ENCODE results near the gene CDKN2B-AS1.
"Not testable (repeated sequence)": the region's sequence is repeated elsewhere in the genome, so short reads cannot be mapped to it uniquely, and the experiment has no call there.

The CDKN2B-AS1 gene

DNA sequence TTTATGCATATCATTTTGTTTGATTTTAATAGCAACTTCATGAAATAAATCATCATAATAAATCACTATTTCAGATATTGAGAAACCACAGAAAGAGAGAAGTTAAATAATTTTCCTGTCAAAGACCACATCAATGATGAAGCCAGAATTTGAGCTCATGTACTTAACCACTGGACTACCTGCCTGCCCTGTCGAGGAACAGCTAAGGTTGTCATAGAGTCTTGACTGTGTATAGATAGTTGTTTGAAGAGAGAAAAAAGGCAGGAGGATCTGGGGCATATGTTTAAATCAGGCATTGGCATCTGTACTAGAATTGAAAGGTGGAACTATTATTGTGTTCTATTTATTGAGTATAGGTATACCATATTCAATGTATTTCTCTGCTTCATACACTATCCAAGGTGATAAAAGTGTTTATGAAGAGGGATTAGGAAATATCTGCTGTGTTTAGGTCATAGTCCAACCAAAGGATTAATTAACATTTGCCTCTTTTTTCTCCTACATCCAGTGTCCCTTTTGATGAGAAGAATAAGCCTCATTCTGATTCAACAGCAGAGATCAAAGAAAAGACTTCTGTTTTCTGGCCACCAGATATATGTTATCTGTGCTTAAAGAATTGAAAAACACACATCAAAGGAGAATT, 51.8 kb downstream of the CDKN2B-AS1 start:
- no peak for DNase-seq

DNA sequence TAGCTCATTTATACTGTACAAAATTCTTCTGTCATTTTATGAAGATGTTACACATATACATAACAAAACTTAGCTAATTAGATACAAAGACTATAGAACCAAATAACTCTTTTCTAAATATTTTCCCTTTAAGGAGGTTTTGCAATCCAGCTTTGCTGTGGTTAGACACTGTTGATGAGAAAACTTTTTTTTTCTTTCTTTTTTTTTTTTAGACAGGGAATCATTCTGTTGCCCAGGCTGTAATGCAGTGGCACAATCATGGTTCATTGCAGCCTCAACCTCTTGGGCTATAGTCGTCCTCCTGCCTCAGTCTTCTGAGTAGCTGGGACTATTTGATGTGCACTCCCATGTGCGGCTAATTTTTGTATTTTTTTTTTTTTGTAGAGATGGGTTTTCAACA, 53.0 kb downstream of the CDKN2B-AS1 start:
- DNase-seq: no peak

DNA sequence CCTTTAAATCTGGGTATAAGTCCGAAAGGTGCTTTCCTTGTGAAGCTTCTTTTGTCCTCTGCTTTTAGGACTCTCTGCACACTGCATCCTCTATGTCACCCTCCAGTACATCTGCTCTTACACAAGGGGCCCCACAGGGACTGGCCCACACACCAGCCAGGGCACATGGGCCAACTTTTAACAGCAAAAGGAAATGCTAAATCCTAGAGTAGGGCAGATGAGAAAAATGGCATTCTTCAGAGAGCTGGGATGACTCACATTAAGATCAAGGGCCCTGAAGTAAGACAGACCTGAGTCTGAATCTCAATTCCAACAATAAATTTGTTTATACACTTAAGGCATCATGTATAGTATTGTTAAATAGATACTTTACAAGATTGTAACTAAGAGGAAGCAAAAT, 54.8 kb downstream of the CDKN2B-AS1 start:
- DNase-seq: no peak

DNA sequence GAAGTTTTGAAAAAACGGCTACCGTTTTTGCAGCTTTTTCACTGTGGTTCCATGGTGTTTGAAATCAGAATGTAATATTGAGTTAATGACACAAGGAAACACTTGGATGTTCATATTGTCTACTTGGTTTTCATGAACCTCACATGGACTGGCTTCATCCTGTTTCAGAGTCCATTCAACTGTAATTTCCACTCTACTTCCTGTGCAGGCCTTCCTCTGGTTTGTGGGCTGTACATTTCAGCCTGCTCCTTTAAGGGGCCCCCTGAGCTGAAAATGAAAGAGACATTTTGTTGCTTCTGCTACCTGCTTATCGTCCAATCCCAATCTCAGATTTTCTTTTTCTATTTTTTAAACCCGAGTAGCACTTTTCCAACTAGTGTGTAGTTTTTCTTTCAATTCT, 56.3 kb downstream of the CDKN2B-AS1 start:
- DNase-seq: no peak

DNA sequence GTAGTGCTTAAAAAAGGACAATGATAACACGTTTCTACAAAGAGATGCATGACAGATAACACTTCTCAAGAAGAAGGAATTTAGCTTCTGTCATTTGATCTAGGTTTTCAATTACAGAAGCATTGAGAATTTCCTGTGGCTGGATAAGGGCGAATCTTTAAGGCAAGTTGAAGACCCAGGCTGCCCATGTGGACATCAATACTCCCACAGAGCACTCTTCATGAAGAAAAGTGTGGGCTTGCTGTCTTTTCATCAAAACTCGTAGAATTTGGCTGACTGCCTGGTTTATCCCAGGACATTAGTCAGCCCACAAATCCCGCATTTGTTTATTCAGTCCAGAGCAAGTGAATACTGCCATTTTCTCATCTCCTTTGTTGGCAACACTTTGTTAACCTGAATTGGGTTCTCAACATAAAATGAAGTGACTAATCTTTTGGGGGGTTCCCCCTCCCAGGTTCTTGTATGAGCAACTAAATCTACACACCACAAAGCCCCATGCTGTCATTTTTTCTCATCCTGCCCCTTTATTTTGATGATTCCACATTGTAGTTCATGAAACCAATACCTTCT, 57.9 kb downstream of the CDKN2B-AS1 start:
- DNase-seq: no peak

DNA sequence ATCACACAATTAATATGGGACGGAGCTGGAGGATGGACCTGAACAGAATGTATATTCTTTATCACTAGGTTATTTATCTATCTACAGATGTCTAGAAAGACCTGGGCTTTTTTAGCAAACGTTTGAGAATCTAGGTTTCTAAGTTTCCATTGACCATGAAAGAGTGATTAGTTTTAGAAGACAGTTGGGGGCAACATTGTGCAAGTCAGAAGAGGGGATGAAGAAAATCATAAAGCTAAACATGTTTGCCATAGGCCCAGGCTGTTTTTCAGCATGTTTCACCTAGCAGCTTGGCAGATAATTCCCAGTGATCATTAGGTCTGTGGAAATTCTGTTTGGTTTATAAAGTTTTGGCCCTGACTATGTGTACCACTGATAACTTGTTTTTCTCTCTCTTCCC, 58.6 kb downstream of the CDKN2B-AS1 start:
- DNase-seq: no peak

DNA sequence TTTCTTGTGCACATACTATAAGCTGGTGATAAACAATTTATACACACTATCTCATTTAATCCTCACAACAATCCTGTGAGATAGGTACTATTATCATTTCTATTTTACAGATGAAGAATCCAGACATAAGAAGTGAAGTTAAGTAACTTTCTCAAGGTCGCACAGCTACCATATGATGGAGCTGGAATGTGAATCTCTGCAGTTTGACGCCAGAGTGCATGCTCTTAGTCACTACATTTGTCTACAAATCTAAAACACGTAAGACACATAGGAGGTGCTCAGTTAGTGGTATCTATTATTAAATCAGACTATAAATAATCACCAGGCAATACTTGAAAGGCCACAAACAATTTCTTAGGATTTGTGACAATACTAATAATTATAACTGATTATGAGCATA, 59.5 kb downstream of the CDKN2B-AS1 start:
- no peak for DNase-seq

DNA sequence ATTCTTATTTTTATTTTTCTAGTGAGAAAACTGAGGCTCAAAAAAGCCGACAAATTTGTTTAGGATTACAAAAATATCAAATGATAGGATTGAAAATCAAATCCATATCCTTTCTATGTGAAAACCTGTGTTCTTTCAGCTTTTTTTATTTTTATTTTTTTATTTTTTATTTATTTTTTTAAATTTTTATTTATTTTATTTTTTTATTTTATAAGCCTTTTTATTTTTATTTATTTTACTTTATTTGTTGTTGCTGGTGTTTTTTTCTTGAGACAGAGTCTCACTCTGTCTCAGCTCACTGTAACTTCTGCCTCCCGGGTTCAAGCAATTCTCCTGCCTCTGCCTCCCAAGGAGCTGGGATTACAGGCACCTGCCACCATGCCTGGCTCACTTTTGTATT, 59.9 kb downstream of the CDKN2B-AS1 start:
- DNase-seq: no peak

DNA sequence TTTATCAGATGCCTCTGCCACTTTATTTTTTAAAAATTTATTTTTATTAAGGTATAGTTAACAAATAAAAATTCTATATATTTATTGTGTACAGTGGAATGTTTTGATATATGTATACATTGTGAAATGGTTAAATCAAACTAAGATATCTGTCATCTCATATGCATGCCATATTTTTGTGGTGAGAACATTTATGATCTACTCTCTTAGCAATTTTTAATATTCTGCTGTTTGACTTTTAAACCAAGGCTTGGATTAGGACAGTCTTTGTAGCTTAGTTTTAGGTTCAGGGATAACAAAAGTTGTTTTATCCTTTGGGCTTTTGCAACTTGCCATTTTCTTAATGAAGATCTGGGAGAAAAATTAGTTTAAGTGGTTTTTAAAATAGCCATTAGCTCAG, 60.5 kb downstream of the CDKN2B-AS1 start:
- DNase-seq: no peak

DNA sequence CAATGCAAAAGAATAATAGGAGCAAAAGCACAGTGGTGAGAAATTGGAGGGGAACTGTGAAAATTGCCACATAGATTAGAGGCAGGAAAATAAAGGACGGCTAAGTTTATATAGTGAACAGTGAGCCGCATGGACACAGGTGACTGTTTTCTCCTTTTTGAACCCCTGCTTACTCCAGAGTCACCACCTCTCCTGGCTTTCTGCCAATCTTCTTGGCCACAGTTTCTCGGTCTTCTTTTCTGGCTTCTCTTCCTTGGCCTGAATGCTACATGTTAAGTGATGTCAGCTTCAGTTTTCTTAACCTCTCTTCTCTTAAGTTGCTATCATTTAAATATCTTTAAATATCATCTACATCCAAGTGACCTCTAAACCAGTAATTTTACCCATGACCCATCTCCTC, 61.8 kb downstream of the CDKN2B-AS1 start:
- no peak for DNase-seq

DNA sequence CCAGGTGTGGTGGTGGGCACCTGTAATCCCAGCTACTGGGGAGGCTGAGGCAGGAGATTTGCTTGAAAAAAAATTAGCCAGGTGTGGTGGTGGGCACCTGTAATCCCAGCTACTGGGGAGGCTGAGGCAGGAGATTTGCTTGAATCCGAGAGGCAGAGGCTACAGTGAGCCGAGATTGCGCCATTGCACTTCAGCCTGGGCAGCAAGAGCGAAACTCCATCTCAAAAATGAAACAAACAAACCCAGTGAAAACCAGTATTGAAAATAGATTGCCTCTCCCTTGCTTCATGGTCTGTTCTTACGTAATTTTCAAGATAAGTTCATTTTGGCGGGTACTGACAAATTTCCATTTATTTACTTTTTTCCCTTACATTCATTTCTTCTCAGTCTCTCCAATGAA, 63.4 kb downstream of the CDKN2B-AS1 start:
- not testable (repeated sequence) for DNase-seq

DNA sequence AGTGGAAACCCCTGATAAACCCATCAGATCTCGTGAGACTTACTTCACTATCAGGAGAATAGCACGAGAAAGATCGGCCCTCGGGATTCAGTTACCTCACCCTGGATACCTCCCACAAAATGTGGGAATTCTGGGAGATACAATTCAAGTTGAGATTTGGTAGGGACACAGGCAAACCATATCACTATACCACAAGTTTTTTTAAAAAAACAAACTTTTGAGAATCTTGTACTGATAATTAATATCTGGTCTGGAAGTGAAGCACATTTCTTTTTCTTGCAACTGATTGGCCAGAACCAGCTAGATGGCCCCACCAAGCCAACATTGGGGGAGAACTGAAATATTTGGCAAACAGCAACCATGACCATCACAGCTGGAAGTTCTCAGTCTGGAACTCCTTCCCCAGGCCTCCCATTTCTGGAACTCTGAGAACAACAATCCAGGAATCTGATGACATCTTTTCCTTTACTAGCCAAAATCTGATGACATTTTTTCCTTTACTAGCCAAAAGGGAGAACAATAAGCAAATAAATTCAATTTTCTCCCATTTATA, 66.3 kb downstream of the CDKN2B-AS1 start:
- no peak for DNase-seq

DNA sequence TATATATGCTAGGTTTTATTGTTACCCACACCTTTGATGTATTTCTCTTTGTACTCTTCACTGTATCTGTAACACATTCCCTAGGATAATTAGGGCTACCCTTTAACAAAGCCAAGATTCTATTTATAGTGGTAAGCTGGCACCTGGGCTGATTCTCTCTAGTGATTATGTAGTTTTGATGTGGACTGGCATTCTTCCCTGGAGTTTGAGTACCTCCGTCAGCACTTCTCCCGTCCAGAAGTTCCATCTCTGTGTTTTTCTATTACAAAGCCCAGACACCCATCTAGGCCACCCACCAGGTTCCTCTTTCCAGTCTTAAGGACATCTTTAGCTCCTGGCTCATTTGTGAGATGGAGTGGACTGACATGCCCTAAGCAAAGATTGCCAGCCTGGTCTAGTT, 70.4 kb downstream of the CDKN2B-AS1 start:
- no peak for DNase-seq

DNA sequence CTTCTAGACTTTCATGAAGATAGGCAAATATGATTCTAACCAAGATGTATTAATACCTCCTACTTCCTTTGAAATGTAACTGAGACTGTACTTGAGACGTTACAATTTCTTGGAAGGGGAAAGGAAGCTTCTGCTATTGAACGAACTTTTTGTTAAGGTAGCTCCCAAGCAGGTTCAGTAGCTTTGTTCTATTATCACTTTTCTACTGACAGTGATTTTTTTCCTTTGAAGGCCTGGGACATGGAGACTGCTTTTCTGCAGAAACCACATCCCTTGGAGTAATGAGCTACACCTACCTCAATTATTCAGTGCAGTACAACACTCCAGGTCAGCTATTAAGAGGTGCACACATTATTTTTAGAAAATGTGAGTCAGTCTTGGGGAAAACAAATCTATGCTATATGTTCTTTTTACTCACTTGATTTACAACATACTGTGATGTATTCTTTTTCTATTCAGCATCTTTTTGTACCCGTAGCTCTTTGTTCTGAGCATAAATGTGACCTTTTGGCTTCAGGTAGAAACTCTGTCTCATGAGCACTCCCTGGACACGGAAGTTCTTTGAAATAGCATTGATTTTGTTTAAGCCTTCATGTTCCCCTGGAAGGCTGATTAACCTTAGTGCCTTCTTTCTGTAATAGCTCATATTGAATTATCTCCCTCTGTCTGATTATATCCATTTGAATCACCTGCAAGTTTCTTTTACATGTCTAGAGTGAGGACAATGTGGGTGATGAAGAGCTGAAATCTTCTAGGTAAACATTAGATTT, 71.0 kb downstream of the CDKN2B-AS1 start:
- DNase-seq: no peak

DNA sequence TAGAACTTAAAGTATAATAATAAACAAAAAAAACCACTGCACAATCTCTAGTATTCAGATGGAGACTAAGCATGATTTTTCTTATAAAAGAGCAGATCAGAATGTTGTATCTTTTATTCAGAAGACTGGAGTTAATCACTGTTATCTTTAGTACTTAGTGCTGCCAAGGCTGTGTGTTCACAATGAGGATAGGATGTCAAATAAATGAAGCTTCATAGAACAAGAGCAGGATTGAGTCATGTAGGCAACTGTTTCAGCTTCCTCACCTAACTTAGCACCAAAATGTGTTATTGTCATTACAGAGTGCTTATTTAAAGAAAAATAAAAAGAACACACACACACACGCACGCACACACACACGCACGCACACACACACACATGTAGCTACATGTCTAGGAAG, 72.6 kb downstream of the CDKN2B-AS1 start:
- no peak for DNase-seq

DNA sequence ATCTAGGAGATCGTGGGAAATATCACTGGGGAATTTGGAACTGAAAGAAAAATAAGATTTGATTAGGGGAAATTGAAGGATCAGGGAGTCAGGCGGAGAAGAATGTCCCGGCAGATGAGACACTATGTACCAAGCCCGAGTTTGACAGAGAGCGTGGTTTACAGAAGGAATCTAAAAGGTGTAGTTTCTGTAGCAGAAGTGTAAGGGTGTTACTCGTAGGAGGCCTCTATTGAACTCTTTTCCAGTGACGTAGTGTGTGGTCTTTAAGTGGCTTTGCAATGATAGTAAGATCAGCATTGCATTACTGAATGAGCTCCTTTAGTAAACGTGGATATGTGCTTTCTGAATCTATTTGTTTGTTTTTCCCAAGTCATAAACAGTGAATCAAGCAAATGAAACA, 73.8 kb downstream of the CDKN2B-AS1 start:
- no peak for DNase-seq

DNA sequence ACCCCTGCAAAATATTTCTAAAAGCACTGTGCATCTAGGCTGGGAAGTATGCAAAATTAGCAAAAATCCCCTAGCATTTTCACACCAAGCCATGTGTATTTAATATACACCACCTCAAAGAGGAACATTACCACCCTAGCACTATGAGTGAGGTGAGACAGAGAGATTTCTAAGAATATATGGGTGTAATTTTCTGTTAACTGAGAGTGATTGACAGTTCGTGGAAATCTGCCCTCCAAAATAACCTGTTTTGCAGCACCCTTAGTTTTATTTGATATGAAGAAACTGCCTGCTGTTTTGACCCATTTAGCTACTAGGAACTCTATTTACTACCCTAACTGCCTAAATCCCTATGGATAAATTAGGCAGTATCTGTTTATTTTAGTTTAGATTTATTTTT, 78.8 kb downstream of the CDKN2B-AS1 start:
- no peak for DNase-seq

DNA sequence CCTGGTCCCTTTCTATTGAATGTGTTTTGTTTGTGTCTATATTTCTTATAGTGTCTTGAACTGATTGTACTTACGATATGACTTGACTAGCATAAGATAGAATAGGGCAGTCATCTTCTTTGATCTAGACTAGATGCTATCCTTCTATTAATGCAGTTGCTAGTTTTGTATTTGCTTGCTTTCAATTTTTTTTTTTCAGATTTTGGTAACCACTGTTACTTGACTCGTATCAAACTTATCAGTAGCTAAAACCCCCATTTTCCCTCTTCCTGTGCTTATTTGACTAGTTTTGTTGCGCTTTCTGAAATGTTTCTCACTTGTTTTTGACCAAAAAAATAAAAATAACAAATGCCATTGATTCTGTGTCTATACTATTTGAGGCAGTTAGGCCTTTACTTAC, 83.5 kb downstream of the CDKN2B-AS1 start:
- no peak for DNase-seq

DNA sequence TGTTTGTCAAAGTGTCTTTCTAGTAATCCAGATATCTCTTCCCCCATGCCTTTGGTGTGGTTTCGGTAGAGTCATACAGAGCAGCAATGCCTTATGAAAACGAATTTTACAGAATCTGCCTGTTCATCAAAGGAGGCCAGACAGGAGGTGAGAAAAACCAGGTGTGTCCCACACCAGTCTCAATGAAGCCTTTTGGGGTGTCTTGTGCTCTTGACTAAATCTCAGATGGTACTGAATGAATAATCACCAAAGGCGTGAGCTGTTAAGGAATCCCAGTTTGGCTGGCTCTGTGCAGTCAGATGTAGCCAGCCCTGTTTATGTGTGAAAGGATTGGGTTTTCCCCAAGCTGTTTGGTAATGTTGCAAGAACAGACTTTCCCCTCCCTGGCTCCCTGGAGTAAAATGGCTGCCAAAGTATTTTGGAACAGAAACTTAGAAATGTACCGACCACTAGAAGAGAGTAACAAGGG, 85.3 kb downstream of the CDKN2B-AS1 start:
- no peak for DNase-seq

DNA sequence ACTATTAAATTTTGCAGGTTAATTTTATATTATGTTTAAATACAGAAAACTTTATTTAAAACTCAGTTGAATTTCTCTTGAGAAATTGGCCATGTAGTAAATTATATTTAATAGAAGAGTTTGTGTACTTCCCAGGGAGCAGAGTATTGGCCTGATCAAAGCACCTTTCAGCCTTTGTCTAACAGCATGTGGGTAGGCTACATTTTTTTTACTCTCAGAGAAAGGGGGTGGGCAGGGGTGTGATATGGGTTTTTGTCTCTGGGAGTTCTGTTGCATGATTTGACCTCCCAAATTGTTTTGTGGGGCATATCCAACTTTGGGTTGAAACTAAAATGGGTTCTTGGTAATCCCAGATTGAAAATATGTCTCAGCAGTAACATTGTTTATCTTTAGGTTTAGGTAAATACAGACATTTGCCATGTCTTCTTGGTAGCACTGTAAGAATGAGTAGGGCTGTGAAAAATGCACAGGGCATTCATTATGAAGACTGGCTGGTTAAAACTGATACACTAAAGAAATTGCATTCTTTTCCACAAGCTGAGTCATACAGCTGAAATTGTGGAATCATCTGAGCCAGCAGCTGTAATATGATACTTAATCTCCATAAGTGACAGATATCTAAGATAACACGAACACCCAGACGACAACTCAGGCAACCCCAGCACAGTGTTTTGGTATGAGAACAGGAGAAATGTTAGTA, 89.9 kb downstream of the CDKN2B-AS1 start:
- no peak for DNase-seq

DNA sequence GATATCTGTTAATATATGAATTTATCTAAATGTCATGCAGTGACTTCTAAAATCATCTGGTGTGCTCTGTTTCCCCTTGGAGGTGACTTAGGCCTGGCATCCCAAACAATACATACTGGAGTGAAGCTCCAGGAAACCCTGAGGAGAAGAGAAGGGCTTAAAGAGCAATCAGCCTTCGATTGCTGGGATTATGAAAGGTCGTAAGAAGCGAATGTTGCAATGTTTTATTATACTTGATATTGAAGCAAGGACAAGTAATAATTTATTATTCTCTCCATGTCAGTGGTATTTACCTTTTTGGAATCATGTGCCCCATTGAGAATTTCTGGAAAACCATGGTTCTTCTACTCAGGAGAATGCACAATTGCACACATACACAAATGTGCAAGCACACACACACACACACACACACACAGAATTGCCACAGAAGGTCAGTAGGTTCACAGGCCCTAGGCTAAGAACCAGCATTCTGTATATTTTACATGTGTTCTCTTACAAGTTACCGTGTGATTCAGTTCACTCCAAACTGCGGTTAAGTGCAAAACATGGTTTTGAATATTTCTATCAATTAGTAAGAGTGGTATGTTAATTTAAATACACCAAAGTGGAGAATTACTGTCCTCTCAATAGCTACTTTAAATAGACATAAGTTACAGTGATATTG, 93.6 kb downstream of the CDKN2B-AS1 start:
- DNase-seq: no peak

DNA sequence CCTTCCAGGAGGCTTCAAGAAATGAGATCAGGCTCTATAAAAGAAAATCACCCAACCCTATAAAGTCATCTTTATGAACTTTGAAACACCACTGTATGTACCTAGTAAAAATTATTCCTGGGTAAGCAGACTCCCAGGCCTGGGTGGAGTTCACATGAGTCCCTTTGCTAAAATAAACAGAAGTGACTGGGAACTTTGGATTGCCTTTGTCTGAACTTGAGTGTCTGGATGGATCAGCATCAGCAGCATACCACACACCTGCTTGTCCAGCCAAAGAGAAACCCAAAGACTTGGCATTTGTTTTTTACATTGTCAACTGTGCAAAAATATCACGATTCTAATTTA, 94.1 kb downstream of the CDKN2B-AS1 start:
- no peak for DNase-seq

DNA sequence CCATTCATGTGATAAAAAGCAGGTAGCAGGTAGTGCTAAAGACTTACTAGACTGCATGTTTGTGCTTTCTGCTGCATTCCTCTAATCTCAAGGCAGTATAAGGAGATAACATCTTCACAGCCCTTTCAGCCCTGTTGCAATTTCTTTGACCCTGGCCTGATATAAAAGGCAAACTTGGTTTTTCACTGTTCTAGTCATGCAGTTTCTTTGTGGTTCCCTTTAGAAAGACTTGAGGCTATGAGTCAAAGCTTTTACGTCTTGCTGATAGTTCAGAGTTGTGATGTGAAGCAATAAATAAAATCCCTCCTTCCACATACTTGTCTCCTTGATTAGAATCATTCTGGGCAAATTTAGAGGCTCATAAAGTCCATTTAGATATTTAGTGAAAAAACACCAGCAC, 103.1 kb downstream of the CDKN2B-AS1 start:
- DNase-seq: no peak

Measured in NCI-H510A (cell line).